ENCODE data around the gene PLXNB3.

GRCh38 chrX:153781428-153782047 is 17.5 kb downstream of the PLXNB3 start:
- TF ChIP-seq, protein P1, sequence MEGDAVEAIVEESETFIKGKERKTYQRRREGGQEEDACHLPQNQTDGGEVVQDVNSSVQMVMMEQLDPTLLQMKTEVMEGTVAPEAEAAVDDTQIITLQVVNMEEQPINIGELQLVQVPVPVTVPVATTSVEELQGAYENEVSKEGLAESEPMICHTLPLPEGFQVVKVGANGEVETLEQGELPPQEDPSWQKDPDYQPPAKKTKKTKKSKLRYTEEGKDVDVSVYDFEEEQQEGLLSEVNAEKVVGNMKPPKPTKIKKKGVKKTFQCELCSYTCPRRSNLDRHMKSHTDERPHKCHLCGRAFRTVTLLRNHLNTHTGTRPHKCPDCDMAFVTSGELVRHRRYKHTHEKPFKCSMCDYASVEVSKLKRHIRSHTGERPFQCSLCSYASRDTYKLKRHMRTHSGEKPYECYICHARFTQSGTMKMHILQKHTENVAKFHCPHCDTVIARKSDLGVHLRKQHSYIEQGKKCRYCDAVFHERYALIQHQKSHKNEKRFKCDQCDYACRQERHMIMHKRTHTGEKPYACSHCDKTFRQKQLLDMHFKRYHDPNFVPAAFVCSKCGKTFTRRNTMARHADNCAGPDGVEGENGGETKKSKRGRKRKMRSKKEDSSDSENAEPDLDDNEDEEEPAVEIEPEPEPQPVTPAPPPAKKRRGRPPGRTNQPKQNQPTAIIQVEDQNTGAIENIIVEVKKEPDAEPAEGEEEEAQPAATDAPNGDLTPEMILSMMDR (IDR thresholded peaks at IDR 0.05): no peak
- TF ChIP-seq RORB (CRISPR knock-in tag; IDR thresholded peaks at IDR 0.05) (no peak), E2F5 (CRISPR knock-in tag; IDR thresholded peaks at IDR 0.05) (no peak), RELA (CRISPR knock-in tag; IDR thresholded peaks at IDR 0.05; ENCODE audit: borderline replicate concordance) (no peak), NR1H2 (CRISPR knock-in tag; IDR thresholded peaks at IDR 0.05) (no peak), GRHL2 (CRISPR knock-in tag; IDR thresholded peaks at IDR 0.05; ENCODE audit: insufficient replicate concordance, severe bottlenecking) (no peak), ZNF263 (CRISPR knock-in tag; IDR thresholded peaks at IDR 0.05; ENCODE audit: low read depth) (no peak), ESRRA (CRISPR knock-in tag; IDR thresholded peaks at IDR 0.05; ENCODE audit: borderline replicate concordance) (no peak), CREB1 (CRISPR knock-in tag; IDR thresholded peaks at IDR 0.05) (no peak), ATF2 (CRISPR knock-in tag; IDR thresholded peaks at IDR 0.05; ENCODE audit: borderline replicate concordance, low read depth) (no peak), ZNF121 (CRISPR knock-in tag; IDR thresholded peaks at IDR 0.05) (no peak), GABPB1 (CRISPR knock-in tag; IDR thresholded peaks at IDR 0.05) (no peak)

Measured in WTC11 (cell line).